ENCODE results near the gene RETREG1.
"Not testable (repeated sequence)": the region's sequence is repeated elsewhere in the genome, so short reads cannot be mapped to it uniquely, and the experiment has no call there.

RETREG1 gene

DNA sequence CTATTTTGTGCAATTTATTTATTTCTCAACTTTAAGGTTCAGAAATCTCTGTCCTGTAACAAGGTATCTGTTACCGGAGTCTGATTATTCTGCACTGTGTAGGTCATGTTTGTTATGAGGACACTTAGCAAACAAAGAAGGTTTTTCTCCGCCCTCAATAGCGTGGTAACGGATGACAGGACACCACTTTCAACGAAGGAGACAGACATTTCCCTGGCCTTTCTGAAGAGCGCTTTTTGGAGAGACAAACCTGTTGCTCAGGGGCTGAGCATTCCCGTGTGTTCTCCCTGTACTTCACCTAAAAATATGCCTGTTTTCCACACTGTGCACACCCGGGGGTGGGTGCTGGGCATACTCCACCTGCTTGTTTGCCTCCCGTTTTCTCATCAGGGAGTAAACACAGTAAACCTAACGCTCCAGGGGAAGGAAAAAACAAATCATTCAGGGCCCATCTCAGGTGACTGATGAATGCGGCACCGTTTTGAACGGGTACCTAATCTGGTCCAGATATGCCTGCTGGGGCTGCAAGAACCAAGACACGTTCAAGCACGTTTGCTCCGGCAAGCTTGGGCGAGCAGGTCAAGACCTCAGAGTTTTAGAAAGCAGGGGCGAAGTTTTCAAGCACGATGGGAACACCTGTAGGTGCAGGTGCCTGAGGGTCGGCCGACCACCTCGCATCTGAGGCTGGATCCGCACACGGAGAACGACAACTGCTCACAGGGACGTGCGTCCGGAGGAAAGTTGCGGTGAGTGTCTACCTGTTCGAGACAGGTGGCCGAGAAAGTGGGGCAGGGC is 859 bp downstream of the RETREG1 start:
- ATAC-seq, result no peak

DNA sequence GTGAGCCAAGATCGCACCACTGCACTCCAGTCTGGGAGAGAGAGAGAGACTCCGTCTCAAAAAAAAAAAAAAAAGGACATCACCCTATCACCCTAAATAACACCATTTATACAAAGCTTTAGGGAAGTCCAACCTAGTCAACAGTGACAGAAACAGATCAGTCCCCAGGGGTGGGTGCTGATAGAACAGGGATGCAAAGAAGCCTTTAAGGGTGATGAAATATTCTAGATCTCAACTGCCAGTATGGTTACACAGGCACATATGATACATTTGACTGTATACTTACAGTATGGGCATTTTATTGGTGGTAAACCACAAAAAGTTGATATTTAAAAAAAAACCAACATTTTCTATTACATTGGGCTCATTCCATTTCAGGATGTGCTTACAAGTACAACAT is 4.8 kb downstream of the RETREG1 start:
- ATAC-seq, result no peak

DNA sequence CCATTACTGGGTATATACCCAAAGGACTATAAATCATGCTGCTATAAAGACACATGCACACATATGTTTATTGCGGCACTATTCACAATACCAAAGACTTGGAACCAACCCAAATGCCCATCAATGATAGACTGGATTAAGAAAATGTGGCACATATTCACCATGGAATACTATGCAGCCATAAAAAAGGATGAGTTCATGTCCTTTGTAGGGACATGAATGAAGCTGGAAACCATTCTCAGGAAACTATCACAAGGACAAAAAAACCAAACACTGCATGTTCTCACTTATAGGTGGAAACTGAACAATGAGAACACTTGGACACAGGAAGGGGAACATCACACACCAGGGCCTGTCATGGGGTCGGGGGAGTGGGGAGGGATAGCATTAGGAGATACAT is 5.9 kb downstream of the RETREG1 start:
- not testable (repeated sequence) for ATAC-seq

DNA sequence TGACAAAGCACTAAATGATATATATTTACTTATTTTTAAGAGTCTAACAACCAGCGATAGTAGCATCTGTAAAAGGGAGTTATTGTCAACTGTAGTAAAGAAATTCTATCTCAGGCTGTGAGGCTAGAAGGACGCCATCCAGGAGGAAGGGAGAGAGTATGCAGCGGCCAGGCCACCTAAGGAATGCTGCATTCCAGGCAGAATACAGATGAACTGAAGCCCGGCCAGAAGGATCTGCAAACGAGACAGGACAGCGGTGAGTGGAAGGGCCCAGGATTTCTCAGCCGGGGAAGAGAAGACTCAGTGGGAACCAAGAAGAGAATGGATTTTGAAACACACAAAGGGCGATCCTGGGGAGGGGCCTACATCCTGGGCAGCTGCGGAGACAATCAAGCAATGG is 7.4 kb downstream of the RETREG1 start:
- no peak for ATAC-seq

DNA sequence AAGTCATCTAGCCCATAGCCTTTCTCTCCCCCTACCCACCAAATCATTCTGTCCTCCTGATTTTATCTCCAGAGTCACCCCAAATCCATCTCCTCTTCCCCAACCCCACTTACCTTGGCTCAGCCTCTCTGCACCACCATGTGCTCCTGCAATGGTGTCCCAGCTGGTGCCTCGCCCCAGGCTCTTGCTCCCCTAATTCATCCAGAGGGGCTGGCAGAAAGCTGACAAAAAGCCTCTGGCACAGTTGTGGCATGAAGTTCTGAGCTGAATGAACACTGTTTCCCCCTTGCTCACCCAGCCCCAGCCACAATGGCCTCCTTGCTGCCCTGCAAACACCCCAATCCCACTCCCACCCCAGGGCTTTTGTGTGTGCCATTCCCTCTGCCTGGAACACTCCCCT is 10.2 kb downstream of the RETREG1 start:
- no peak for ATAC-seq

DNA sequence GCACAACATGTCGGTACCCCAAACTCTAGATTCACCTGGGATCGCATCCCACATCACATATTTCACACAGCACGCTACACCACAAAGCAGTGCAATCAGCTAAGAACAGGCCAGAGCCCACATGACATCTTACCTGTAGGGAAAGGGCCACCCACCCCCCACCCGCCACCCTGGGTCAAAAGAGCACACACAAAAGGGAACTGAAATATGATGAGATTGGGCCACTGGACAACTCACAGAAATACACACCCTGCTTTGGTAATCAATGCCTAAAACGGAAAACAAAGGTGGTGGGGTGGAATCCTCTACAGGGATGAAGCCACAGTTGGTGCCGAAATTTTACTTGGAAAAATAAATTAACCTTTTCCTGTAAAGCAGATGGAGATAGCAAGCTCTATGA is 13.1 kb downstream of the RETREG1 start:
- ATAC-seq, result no peak

DNA sequence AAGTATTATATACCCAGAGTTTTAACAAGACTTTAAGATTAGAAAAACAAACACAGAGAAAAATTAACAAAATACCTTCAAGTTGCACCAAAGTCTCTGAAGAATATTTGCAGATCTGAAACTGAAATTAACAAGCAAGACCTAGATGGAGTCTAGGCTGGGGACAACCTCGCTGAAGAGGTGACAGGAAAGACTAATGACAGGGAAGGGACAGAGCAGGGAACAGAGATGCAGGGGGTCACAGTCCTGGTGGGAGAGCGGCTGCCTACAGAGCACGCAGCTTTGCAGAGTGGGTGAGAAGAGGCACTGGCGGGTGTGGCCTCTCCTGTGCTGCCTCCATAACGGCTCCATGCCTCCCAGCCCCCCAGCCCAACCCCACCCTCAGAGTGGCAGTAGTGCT is 13.5 kb downstream of the RETREG1 start:
- no peak for ATAC-seq

DNA sequence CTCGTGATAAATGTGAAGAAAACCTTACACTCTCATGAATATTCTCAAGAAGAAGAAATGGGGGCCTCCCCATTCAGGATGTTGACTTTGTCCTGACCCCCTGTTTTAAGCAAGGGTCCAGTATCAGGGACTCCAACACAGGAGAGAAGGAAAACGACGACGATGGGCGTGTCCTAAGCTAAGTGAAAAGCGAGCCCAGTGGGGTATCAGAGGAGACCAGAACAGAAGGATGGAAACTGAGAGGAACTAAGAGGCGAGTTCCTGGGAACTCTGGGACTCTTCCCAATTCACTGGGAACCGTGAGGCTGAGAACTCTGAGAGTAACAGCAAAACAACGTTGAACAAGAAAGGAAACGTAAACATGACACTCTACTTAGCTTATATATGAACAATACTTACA is 14.6 kb downstream of the RETREG1 start:
- no peak for ATAC-seq

DNA sequence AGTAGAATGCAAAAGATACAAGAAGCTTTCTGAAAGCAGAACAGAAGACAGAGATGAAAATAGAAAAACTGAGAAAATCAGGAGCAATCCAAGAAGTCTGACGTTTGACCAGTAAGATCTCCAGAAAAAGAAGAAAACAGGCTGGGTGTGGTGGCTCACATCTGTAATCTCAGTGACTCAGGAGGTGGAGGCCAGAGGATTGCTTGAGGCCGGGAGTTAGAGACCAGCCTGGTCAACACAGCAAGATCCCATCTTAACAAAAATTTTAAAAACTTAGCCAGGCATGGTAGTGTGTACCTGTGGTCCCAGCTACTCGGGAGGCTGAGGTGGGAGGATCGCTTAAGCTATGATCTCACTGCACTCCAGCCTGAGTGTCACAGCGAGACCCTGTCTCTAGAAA is 15.9 kb downstream of the RETREG1 start:
- no peak for ATAC-seq

DNA sequence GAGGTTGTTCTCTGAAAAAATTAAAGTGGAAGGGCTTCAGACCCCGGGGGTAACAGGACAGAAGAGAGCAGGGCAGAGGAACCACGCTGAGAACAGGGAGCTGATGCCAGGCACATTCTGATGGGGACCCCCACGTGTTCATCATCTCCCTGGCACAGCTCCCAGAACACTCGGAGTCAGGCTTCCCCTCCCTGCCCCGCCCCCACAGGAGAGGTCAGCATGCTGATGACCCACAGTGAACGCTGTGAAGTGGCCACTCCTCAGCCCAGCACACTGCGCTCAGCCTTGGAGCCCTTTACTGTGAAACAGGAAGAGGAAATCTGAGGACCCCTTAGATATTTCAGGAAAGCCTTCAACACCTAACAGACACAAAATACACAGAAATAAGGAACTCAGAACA is 16.4 kb downstream of the RETREG1 start:
- no peak for ATAC-seq

DNA sequence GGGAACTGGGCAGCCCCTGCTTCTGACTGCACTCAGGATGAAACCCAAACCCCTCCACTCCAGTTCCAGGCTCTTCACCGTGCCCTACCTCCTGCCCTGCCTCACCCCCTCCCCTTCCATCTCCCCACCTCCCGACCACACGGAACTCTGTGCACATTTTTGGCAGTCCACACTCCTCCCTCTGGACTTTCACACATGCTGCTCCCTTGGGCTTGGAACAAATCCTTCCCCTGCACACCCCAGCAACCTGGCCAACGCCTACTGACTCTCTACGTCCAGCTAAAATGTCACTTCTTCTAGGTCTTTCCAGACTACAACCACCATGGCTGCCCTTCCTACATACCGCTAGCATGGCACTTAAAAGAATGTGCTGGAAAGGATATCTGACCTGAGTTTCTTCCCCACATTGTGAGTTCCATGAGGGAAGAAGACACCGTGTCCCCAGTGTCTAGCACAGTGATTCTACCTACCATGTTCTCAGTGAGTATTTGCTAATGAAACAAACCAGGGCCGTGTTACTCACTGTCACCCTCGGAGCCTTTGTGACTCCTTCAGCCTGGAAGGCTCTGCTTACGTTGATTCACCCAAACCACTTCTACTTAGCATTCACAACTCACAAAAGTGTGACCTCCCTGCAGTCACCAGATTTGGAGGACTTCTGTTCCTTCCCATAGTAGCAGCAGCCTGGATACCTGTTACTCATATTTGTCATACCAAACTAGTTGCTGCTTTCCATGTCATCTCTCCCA is 18.7 kb downstream of the RETREG1 start:
- no peak for ATAC-seq

DNA sequence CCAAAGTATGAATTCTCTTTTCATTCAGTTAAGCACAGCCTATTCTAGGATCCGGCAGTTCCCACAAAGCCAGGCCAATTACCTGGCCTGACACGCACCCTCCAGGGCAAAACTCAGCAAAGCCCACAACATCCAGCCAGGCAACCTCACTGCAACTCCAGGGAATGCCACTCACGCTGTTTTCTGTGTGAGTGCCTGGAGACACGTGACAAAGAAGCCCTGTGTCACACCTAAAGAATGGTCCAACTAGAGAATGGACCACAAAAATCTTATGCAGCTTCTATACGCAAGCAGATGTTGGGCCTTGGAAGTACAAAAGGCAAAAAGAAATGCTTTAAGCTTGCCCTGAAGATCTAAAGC is 20.2 kb downstream of the RETREG1 start:
- ATAC-seq, result no peak

DNA sequence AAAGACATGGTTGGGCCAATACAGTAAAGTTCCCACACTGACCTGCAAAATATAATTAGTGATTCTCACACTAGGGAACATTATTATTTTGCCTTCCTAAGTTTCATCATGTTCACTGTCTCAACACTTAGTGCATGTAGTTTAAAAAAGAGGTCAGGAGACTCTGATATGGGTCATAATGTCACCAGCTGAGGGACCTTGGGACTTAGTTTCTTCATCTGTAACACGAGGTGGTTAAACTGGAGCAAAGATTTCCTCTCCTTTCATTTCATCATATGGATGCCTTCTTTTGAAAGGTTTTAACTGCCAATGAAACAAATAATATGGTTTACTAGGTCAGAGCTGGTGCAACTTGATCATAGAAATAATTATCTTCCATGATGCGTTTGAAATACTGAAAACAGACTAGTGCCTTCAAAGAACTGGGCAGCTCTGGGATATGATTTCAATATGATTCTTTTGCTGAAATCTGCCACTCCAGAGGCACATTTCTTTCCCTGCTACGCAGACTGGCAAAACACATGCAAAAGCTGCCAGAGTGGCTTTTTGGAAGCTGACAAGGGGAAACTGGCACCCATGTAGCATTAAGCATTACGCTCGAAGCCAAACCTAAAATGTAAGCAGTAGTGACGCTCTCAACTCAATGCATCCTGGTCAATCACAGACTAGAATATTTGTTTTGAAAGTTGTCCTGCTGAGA is 20.8 kb downstream of the RETREG1 start:
- no peak for ATAC-seq

DNA sequence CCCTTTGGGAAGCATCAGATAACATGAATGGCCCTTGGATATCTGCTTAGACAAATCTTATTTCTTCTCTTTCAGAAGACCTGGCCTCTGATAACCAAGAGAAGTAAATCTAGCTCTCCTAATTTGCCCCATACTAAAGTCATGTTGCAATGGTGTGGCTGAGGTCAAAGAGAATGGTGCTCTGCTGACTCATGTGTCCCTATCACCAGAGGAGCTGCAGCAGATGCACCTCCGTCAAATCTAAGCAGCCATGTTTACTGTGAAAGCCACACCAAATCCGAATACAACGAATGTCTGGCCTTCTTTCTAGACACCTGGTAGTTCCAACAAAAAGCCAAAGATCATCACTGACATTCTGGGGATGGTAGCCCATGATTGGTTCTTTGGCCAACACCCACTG is 23.2 kb downstream of the RETREG1 start:
- ATAC-seq, result peak in 1 of 2 donors; percentile 49

DNA sequence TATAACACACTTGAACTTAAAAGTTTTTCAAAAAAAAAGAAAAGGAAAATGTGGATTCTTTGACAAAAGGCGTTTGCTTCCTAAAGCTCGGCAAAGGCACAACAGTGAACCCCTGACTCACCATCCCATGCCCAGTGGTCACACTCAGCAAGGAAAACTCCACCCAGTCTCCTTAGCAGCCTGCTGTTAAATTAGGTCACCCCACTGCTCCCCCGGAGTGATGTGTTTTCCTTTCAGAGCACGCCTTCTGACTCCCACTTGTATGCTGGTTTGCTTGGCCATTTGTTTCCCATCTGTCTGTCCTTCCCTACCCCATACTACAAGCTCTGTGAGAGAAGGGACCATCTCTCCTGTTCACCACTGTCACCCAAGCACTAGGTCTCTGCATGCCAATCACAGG is 23.8 kb downstream of the RETREG1 start:
- ATAC-seq, result no peak

DNA sequence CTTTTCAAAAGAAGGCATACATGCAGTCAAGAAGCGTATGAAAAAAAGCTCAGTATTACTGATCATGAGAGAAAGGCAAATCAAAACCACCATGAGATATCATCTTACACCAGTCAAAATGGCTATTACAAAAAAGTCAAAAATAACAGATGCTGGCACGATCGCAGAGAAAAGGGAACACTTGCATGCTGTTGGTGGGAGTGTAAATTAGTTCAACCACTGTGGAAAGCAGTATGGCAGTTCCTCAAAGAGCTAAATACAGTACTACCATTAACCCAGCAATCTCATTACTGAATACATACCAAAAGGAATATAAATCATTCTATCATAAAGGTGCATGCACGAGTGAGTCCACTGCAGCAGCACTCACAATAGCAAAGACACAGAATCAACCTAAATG is 24.5 kb downstream of the RETREG1 start:
- ATAC-seq, result no peak

DNA sequence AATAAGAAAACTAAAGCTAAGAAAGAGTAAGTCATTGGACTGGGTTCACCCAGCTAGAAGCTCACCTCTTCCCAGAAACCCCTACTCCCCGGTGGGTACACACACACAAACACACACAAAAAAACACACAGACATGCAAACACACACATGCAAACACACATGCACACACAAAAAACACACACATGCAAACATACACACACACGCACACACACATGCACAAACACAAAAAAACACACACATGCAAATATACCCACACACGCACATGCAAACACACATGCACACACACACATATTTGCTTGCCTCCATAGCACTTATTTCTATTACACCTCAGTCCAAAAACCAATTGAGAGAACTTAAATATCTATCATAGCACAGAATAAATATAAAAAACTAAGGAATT is 26.1 kb downstream of the RETREG1 start:
- no peak for ATAC-seq

DNA sequence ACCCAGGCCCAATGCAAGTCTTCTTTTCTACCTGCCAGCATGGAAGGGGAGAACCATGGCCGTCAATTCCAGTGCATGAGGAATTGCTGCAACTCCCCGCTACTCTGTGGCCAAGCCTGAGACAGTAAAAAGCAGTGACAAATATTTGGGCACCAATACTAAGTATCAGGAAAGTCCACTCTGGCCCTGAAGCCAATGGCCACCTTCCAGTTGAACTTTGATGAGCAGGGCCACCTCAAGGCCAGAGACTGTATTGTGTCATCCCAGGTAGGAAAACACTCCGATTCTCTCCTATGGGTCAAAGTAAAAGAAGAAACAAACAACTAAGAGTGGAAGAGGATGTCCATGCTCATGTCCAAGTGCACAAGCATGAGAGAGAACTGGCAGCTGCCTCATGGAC is 27.1 kb downstream of the RETREG1 start:
- no peak for ATAC-seq

DNA sequence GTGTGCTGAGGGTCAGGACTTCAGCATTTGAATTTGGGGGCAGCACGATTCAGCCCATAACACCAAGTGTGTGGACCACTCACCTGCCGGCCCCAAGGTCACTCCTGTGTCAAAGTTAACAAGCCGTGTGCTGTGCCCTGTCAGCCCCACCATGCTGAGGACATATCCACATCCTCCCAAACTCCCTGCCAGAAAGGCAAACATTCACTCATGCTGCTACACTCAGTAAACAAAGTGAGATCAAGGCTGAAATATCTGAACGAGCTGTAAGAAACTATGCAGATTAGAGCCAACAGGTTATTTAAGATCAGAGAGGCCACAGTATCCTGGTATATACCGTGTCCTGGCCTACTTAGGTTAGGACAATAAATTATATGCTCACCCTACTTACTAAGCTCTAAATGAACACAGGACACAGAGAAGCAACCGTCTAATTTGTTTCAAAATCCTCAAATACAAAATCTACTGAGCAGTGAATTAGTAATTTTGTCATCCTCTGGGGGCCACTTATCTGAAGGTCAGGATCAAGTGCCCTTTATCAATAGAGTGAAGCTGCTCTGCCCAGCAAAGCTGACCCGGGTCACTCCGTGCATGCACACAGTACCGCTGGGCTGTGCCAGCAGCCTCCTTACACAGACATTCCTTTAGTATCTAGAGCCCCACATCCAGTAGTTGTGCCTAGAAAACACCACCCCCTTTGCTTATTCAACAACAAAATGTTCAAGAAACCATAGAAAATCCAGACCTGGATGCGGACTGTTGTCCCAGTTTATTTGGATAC is 28.2 kb downstream of the RETREG1 start:
- no peak for ATAC-seq

DNA sequence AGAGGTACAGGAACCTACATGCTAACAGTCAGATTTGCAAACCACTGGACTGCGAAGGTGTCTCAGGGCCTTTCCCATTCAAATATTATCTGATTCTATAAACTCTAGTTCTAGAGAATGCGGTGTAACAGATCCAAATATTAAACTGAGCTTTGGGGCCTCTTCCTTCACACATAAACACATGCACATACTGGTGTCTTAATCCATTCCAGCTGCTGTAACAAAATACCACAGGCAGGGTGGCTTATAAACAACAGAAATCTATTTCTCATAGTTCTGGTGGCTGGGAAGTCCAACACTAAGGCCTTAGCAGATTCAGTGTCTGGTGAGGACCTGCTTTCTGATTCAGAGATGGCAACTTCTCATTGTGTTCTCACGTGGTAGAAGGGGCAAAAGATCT is 30.2 kb downstream of the RETREG1 start:
- ATAC-seq, result no peak

DNA sequence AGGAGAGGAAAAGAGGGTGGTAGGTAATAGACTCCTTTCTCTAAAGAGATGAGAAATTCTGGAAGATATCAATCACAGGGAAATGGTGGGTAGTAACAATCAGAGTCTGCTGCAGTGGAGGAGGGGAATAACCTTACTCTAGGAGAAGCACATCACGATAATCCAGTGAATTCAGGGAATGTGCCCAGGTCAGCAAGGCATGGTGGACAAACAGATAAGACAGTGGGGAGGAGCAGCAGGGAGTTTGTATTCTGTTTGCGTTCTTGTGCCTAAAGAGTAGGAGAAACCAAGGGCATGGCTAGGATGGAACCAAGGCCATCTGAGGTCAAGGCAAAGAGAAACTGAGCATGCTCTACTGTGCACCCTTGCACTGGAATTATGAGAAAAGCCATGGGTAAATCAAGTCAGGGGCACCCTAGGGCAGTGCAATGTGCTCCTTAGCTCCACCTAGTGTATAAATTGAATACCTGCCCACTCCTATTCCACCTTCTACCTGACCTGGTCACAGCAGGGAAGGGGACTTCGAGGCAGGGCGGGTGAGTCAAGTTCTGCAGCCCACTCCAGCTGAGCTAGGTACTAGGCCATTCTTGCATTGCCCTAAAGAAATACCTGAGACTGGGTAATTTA is 31.6 kb downstream of the RETREG1 start:
- peak; percentile 63 to 68 for ATAC-seq

DNA sequence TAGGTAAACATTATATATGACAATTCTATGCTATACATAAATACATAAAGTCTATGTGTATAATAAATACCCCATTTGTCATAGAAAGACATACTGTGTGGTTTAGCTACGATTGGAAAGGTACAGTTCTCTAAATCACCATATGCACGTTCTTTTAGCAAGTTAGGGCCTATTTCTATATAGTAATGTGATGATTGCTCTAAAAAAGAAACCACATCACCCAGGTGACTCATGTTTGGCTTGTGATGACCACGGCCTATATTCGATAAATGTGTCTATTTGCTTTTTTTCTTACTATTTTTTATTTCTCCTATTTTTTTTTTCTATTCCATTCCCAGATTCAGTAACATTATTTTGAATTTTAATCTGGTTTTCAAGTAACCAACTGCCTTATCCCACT is 34.7 kb downstream of the RETREG1 start:
- peak in 1 of 2 donors; percentile 57 for ATAC-seq

DNA sequence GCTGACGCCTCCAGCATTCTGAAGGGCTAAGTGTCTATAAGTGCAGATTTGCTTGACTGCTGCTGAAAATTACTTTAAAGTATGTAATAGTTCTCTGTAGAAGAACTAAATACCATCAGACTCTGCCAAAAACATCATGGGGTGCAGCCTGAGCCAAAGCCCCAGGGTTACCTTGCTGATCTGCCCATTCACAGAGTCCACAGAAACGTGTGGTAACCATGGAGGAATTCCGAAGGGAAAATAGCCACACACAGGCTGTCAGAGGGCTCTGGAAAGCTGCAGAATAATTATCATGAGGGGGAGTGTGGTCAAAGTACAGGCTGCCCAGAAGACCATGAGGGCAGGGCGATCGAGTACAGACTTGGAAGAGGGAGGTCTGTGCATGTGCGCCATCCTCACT is 36.4 kb downstream of the RETREG1 start:
- no peak for ATAC-seq
